Measurements from ENCODE around the gene HSD17B3. TPM values are rescaled to one million over a fixed set of nuclear protein-coding genes. Genes with fewer than 3 reads are reported as not detected.
"Not testable (repeated sequence)": the region's sequence is repeated elsewhere in the genome, so short reads cannot be mapped to it uniquely, and the experiment has no call there.

Gene HSD17B3
- total RNA-seq, 1 donor from 2014 or later, result not detected

DNA sequence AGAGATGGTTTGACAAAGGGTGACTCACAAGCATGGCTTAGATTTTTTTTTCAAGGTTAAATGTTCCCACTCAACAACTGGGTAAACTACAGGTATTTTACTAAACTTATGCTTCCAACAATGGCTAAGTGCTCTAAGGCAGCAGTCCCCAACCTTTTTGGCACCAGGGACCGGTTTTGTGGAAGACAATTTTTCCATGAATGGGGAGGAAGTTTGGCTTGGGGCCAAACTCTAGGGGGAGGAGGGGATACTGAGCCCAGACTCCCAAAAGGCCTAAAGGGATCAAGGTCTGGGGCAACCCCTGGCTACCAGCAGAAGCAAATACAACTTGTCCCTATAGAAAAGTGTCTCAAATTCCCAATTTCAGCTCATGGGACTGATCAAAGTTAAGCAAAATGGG, 32.0 kb upstream of the HSD17B3 start:
- peaks cover 6% of the 10 kb centered on the region for H3K4me1 Mint-ChIP-seq (ENCODE audit: low read depth)
- no peaks in the 10 kb centered on the region for H3K27me3 Mint-ChIP-seq (ENCODE audit: low read depth)
- no peaks in the 10 kb centered on the region for H3K9me3 Mint-ChIP-seq (ENCODE audit: low read depth)
- H3K27ac Mint-ChIP-seq (ENCODE audit: unreplicated experiment), result no peak overlapping the region
- no peak overlapping the region for H3K4me3 Mint-ChIP-seq (ENCODE audit: unreplicated experiment)
- TF ChIP-seq, protein P1, sequence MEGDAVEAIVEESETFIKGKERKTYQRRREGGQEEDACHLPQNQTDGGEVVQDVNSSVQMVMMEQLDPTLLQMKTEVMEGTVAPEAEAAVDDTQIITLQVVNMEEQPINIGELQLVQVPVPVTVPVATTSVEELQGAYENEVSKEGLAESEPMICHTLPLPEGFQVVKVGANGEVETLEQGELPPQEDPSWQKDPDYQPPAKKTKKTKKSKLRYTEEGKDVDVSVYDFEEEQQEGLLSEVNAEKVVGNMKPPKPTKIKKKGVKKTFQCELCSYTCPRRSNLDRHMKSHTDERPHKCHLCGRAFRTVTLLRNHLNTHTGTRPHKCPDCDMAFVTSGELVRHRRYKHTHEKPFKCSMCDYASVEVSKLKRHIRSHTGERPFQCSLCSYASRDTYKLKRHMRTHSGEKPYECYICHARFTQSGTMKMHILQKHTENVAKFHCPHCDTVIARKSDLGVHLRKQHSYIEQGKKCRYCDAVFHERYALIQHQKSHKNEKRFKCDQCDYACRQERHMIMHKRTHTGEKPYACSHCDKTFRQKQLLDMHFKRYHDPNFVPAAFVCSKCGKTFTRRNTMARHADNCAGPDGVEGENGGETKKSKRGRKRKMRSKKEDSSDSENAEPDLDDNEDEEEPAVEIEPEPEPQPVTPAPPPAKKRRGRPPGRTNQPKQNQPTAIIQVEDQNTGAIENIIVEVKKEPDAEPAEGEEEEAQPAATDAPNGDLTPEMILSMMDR (IDR thresholded peaks at IDR 0.05), result no peak
- H3K36me3 Mint-ChIP-seq (ENCODE audit: low read depth), result peaks cover 4% of the 10 kb centered on the region
- no peak for DNase-seq (ENCODE audit: low spot score)

DNA sequence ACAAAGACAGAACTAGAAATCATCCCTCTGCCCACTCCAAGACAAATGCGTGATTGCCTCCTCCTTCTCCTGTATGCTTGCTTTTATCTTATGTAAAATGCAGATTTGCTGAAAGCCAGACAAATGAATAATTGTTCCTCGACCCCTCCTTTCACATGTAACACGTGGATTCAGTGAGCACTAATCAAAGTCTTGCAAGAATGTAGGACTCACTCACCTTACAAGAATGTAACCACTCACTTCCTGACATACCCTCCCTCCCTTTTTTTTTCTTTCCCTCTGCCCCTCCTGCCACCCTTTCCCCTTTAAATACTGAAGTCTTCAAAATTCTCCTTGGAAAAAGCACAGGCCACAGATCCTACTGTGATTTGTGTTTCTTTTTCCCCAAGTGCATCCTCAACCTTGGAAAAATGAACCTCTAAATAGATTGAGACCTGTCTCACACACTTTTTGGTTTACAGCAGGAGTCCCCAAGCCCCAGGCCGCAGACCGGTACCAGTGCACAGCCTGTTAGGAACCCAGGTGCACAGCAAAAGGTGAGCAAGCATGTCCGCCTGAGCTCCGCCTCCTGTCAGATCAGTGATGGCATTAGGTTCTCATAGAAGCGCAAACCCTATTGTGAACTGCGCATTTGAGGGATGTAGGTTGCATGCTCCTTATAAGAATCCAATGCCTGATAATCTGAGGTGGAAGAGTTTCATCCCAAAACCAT, 29.4 kb upstream of the HSD17B3 start:
- TF ChIP-seq, protein P1 (IDR thresholded peaks at IDR 0.05), result no peak
- Mint-ChIP-seq H3K4me1 (ENCODE audit: low read depth) (peaks cover 6% of the 10 kb centered on the region), H3K4me3 (ENCODE audit: unreplicated experiment) (no peak overlapping the region), H3K27me3 (ENCODE audit: low read depth) (no peaks in the 10 kb centered on the region), H3K36me3 (ENCODE audit: low read depth) (peaks cover 4% of the 10 kb centered on the region), H3K9me3 (ENCODE audit: low read depth) (no peaks in the 10 kb centered on the region), H3K27ac (ENCODE audit: unreplicated experiment) (no peak overlapping the region)
- no peak for DNase-seq (ENCODE audit: low spot score)

DNA sequence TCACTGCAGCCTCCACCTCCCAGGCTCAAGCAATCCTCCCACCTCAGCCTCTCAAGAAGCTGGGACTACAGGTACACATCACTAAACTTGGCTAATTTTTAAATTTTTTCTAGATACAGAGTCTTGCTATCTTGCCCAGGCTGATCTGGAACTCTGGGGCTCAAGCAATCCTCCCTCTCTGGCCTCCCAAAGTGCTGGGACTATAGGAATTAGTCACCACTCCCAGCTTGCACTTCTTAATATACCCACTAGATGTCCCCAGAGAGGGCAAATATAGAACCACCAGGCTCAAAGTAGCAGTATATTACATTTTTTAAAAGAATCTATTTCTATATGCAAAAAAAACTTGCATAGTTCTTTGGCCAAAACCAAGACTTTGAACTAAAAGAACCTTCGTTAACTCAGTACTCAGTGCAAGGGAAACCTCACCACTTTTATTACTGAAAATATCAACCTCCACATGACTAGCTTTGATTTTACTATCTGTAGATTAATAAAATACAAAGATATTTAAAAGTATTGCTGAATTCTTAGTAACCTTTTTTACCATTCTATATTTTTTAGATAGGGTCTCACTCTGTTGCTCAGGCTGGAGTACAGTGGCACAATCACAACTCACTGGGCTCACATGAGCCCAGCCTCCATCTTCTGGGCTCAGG, 25.8 kb upstream of the HSD17B3 start:
- Mint-ChIP-seq H3K9me3 (ENCODE audit: low read depth) (no peaks in the 10 kb centered on the region), H3K4me1 (ENCODE audit: low read depth) (peaks cover 6% of the 10 kb centered on the region), H3K4me3 (ENCODE audit: unreplicated experiment) (no peak overlapping the region), H3K27me3 (ENCODE audit: low read depth) (no peaks in the 10 kb centered on the region), H3K27ac (ENCODE audit: unreplicated experiment) (no peak overlapping the region), H3K36me3 (ENCODE audit: low read depth) (no peaks in the 10 kb centered on the region)
- no peak for DNase-seq (ENCODE audit: low spot score)
- TF ChIP-seq, protein P1 (IDR thresholded peaks at IDR 0.05), result peak; percentile 87

DNA sequence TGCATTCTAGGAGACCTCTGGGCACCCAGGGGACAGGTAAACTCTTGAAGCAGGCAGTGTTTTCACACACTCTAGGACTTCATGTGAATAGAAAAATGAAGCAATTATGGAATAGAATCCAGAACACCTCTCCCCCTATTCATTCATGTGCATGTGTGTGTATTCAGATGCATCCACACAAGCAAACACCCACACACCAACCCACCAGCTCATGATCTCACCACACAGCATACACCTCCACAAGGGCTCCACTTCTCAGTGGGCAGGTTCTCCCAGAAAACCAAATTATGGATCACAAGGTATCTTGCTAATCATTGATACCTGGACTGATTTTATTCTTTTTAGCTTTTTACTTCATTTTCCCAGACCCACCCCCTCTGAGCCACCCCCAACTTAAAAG, 21.2 kb upstream of the HSD17B3 start:
- TF ChIP-seq, protein P1 (IDR thresholded peaks at IDR 0.05), result no peak
- H3K36me3 Mint-ChIP-seq (ENCODE audit: low read depth), result peaks cover 2% of the 10 kb centered on the region
- H3K9me3 Mint-ChIP-seq (ENCODE audit: low read depth), result no peaks in the 10 kb centered on the region
- H3K27ac Mint-ChIP-seq (ENCODE audit: unreplicated experiment), result no peak overlapping the region
- H3K27me3 Mint-ChIP-seq (ENCODE audit: low read depth), result no peaks in the 10 kb centered on the region
- DNase-seq (ENCODE audit: low spot score), result no peak
- H3K4me3 Mint-ChIP-seq (ENCODE audit: unreplicated experiment), result no peak overlapping the region
- no peaks in the 10 kb centered on the region for H3K4me1 Mint-ChIP-seq (ENCODE audit: low read depth)

DNA sequence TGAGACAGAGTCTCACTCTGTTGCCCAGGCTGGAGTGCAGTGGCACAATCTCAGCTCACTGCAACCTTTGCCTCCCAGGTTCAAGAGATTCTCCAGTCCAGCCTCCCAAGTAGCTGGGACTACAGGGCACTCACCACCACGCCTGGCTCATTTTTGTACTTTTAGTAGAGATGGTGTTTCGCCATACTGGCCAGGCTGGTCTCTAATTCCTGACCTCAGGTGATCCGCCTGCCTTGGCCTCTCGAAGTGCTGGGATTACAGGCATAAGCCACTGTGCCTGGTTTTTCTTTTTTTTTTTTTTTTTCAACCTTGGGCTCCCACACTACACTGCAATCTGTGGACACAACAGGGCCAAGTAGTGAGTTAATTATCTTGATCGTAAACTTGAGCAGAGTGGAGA, 20.8 kb upstream of the HSD17B3 start:
- not testable (repeated sequence) for H3K27me3 Mint-ChIP-seq (ENCODE audit: low read depth); H3K4me1 Mint-ChIP-seq (ENCODE audit: low read depth); H3K36me3 Mint-ChIP-seq (ENCODE audit: low read depth); H3K27ac Mint-ChIP-seq (ENCODE audit: unreplicated experiment); H3K4me3 Mint-ChIP-seq (ENCODE audit: unreplicated experiment); DNase-seq (ENCODE audit: low spot score); H3K9me3 Mint-ChIP-seq (ENCODE audit: low read depth)

DNA sequence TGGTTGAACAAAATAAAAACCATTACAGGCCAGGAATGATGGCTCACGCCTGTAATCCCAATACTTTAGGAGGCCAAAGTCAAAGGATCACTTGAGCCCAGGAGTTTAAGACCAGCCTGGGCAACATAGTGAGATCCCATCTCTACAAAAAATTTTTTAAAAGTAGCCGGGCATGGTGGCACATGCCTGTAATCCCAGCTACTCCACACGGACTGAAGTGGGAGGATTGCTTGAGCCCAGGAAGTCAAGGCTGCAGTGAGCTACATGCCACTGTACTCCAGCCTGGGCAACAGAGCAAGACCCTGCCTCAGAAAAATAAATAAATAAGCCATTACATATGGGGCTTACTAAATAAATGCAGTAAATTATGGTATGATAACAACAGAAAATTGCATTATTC, 20.2 kb upstream of the HSD17B3 start:
- not testable (repeated sequence) for H3K36me3 Mint-ChIP-seq (ENCODE audit: low read depth); H3K9me3 Mint-ChIP-seq (ENCODE audit: low read depth); H3K27me3 Mint-ChIP-seq (ENCODE audit: low read depth); H3K4me3 Mint-ChIP-seq (ENCODE audit: unreplicated experiment); H3K4me1 Mint-ChIP-seq (ENCODE audit: low read depth); DNase-seq (ENCODE audit: low spot score); H3K27ac Mint-ChIP-seq (ENCODE audit: unreplicated experiment)

Data from chondrocyte (in vitro differentiated cells).